ENCODE results near the gene SLC46A1.

Gene SLC46A1

GRCh38 chr17:28348979-28349378 is 57.0 kb downstream of the SLC46A1 start:
- no peak for DNase-seq

GRCh38 chr17:28347261-28347891 is 58.6 kb downstream of the SLC46A1 start:
- no peak for DNase-seq

- no peak for DNase-seq
These were observed 59.2 kb downstream of the SLC46A1 start for GRCh38 chr17:28346746-28347246.

GRCh38 chr17:28346199-28346580 is 59.8 kb downstream of the SLC46A1 start:
- no peak for DNase-seq

- no peak for DNase-seq
These were observed 60.4 kb downstream of the SLC46A1 start for GRCh38 chr17:28345419-28346198.

Data from COR-L47 (cell line).